HEK293 (cell line): ENCODE data around the gene TACC2.

Experiments used
- CTCF ChIP-seq: fragments of 450-650 bp; formaldehyde crosslinking; IDR thresholded peaks from 2 replicates; pipeline ENCODE4 v1.5.1; 2016; ENCODE audit warnings: missing biosample characterization, missing genetic modification characterization
- REST ChIP-seq: fragments of 450-650 bp; formaldehyde crosslinking; IDR thresholded peaks from 2 replicates; pipeline ENCODE4 v1.5.1; 2016; ENCODE audit warnings: missing biosample characterization, missing genetic modification characterization
- ZEB2 ChIP-seq: fragments of 450-650 bp; formaldehyde crosslinking; IDR thresholded peaks from 2 replicates; pipeline ENCODE4 v1.5.1; 2016; ENCODE audit warnings: missing biosample characterization, missing genetic modification characterization
- ZNF175 ChIP-seq: fragments of 450-650 bp; formaldehyde crosslinking; IDR thresholded peaks from 2 replicates; pipeline ENCODE4 v1.5.1; 2016; ENCODE audit warnings: missing biosample characterization, missing genetic modification characterization
- ZNF302 ChIP-seq: fragments of 450-650 bp; formaldehyde crosslinking; IDR thresholded peaks from 2 replicates; pipeline ENCODE4 v1.5.1; 2016; ENCODE audit warnings: missing biosample characterization, missing genetic modification characterization, low read depth
- ZNF311 ChIP-seq: fragments of 450-650 bp; formaldehyde crosslinking; IDR thresholded peaks from 2 replicates; pipeline ENCODE4 v1.5.1; 2017; ENCODE audit warnings: missing biosample characterization, missing genetic modification characterization, borderline replicate concordance
- ZNF324 ChIP-seq: fragments of 450-650 bp; formaldehyde crosslinking; IDR thresholded peaks from 2 replicates; pipeline ENCODE4 v1.5.1; 2016; ENCODE audit warnings: missing biosample characterization, missing genetic modification characterization
- ZNF530 ChIP-seq: fragments of 450-650 bp; formaldehyde crosslinking; IDR thresholded peaks from 2 replicates; pipeline ENCODE4 v1.5.1; 2016; ENCODE audit warnings: low read depth, missing biosample characterization, missing genetic modification characterization
- ZNF791 ChIP-seq: fragments of 450-650 bp; formaldehyde crosslinking; IDR thresholded peaks from 2 replicates; pipeline ENCODE4 v1.5.1; 2016; ENCODE audit warnings: missing biosample characterization, missing genetic modification characterization
- ZNF843 ChIP-seq: fragments of 450-650 bp; formaldehyde crosslinking; IDR thresholded peaks from 2 replicates; pipeline ENCODE4 v1.5.1; 2016; ENCODE audit warnings: missing biosample characterization, missing genetic modification characterization
- ZSCAN30 ChIP-seq: fragments of 450-650 bp; IDR thresholded peaks from 2 replicates; pipeline ENCODE4 v1.5.1; 2018; ENCODE audit warnings: missing biosample characterization, mild to moderate bottlenecking, missing genetic modification characterization, moderate library complexity

- TF ChIP-seq ZNF324 (tag by site-specific recombination) (no peak), CTCF (tag by site-specific recombination) (no peak), ZNF530 (no peak), ZSCAN30 (no peak), REST (no peak), ZNF302 (tag by site-specific recombination) (no peak), ZNF311 (tag by site-specific recombination) (no peak), ZNF791 (tag by site-specific recombination) (no peak), ZNF175 (no peak), ZEB2 (tag by site-specific recombination) (no peak), ZNF843 (no peak)
Observed at GRCh38 chr10:122055252-122055651, 66.3 kb downstream of the TACC2 start.
